Stimulated activated CD8-positive, alpha-beta memory T cell treated with anti-CD3 and anti-CD28 coated beads, Interleukin-4, amount 100 ng/mL, for 4 hours (primary cell): ENCODE measurements around the gene SMARCA4.

Experiments
- DNase-seq, 2 donors: peaks; one replicate each; pipeline ENCODE4 v3.0.0-alpha.2; 2020; ENCODE audit warnings: low read depth in 2 of 2, low spot score in 1 of 2

The SMARCA4 gene

DNA sequence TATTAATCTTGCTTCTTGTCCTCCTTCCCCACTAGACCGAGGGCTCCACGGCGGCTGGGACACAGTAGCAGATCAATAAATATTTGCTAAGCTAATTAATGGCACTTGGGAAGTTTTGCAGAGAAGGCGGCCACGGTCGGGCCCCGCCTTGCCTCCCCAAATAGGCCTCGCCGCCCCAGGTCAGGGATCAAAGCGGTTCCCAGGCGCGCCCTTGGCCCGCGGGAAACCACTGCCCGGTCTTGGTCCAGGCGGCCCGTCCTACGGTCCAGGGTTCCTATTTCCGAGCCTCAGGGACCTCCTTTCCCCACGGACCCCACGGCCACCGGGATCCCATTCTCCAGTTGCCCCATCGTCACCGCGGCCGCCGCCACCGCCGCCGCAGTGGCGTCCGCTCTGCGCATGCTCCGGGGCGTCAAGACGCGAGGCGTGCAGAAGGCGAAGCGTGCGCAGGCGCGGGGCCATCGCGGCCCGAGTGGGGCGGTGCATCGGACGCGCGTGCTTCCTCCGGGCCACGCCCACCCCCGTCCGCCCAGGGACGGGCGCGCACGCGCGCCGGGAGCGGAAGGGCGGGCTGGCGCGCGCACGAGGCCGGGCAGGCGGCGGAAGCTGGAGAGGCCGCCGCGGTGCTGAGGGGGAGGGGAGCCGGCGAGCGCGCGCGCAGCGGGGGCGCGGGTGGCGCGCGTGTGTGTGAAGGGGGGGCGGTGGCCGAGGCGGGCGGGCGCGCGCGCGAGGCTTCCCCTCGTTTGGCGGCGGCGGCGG, at the start of gene SMARCA4:
Gene SMARCA4, plus strand, starts transcription at position 717 of the 759 bp plus-strand sequence. CDS start 23,122 bp downstream, outside the sequence.
- peak; percentile 85 to 96 for DNase-seq

DNA sequence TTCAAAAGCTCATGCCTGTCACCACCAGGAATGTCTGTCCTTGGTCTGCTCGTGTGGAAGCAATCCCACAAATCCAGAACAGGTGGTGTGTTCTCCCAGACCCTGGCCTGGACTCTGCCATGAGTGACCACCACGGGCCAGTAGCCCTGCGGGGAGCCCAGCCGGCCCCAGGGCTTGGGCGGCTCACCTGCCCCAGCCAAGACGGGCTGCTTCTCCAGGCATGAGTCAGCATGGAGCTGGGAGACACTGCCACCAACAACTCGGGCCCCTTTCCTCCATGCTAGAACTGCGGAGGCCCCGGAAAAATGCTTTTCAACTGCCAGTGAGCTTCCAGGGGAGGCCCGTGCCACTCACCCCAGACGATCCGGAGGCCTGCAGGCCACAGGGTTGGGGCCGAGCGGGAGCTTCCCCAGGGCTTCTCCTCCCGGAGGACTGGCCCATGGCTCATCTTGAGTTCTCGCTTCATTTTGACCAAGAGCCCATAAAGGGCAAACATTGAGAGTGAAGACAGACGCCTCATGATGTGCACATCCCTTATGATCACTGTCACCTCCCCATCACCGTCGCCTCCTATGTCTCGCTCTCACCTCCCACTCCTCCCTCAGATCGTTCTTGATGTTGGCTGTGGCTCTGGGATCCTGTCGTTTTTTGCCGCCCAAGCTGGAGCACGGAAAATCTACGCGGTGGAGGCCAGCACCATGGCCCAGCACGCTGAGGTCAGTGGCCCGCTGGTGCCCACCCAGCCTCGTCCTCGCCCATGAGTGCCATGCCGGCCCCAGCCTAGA, 49.1 kb upstream of the SMARCA4 start:
- no peak for DNase-seq

DNA sequence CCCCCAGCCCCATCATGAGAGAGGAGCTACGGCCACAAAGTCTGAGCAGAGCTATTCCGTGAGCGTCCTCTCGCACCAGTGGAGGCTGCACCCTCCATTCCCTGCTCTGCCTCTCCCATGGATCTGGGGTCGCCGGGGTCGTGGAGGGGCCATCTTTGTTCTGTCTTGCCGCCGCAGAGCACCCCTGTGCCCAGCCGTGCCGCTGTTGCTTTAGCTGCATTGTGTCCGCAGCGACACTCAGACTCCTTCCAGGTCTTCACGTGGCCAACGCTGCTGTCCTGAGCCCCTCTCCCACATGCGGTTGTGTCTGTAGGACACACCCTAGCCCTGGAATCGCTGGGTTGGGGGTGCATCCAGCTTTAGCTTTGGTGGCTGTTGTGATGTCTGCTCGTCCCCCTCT, 48.2 kb upstream of the SMARCA4 start:
- no peak for DNase-seq

DNA sequence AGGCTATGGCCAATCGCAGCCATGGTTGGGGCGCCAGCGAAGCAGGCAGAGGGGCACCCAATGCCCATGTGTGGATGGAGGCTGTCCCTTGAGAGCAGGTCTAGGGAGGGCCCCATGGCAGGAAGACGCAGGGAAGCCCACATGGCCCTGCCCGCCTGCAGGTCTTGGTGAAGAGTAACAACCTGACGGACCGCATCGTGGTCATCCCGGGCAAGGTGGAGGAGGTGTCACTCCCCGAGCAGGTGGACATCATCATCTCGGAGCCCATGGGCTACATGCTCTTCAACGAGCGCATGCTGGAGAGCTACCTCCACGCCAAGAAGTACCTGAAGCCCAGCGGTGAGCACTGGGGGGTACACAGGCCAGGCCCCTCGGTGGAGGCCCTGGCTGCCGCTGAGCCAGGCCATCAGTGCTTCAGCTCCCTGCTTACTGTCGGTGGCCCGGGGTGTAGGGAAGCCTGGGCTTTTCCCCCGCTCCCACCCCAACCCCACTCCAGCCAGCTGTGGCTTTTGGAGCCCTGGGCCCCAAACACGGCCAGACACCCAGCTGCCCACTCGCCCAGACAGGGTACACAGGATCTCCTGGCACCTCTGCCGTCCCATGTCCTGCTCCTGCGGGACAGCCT, 47.0 kb upstream of the SMARCA4 start:
- DNase-seq, result no peak

DNA sequence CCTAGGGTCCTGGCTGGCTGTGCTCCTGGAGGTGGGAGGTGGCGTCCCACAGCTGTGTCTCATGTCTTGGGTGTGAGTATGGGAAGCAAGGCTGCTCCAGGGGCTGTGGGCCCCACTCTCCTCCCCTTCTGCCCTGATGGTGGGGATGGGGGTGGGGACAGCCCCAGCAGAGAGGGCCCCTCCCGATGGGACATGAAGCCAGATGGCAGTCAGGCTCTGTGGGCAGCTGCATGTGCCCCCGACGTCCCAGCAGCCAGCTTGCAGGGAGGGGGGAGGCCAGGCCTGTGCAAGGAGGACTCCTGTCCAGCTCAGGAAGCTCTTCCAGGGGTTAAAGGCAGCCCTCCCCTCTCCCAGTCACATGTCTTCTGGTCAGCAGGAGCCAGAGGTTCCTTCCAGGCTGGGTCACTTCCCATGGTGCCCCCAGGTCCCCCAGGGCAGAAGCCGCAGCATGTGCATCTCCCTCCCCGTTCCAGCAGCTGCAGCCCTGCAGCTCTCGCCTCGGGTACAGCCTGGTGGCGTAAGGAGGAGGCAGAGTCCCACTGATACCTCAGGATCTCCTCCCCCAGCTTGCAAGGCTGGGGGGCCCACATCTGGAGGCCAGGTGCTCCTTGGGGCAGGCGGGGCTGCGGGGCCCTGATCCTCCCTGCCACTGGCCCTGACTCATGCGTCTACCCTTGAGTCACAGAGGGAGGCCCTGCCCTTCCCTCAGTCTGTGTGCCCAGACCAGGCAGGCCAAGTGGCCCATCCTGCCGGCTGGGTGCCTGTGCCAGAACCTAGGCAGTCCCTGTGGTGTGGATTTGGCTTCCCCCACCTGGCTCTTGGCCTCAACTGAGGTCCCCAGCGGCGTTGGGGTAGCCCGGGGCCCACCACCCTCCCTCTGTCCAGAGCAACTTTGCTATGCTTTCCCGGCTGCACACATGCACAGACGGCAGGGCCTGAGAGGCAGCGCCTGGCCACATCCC, 45.4 kb upstream of the SMARCA4 start:
- DNase-seq, result no peak

DNA sequence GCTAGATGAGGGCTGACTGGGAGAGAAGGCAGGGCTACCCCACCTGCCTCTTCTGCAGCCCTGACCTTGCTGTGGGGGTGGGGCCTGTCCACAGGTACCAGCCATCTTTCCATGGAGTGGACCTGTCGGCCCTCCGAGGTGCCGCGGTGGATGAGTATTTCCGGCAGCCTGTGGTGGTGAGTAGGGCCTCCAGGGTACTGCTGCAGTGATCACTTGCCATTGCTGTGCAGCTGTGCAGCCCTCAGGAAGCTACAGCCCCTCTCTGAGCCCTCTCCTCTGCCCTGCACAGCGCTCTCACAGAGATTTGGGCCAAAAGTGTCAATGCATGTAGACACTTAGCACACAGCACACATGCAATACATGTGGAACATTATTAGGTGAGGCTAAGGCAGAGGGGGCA, 44.2 kb upstream of the SMARCA4 start:
- no peak for DNase-seq

DNA sequence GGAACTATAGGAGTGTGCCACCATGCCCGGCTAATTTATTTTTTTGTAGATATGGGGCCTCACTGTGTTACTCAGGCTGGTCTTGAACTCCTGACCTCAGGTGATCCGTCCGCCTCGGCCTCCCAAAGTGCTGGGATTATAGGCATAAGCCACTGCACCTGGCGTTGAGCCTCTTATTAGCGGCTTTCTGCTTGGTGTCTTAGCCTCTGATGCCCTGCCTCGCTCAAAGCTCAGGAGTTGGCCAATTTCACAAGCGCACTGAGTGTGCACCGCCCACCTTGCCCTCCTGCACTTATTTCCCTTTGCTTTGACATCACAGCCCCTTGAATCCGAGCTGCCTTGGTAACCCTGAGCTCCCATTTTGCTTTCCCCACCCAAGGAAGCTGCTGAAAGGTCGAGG, 42.5 kb upstream of the SMARCA4 start:
- no peak for DNase-seq

DNA sequence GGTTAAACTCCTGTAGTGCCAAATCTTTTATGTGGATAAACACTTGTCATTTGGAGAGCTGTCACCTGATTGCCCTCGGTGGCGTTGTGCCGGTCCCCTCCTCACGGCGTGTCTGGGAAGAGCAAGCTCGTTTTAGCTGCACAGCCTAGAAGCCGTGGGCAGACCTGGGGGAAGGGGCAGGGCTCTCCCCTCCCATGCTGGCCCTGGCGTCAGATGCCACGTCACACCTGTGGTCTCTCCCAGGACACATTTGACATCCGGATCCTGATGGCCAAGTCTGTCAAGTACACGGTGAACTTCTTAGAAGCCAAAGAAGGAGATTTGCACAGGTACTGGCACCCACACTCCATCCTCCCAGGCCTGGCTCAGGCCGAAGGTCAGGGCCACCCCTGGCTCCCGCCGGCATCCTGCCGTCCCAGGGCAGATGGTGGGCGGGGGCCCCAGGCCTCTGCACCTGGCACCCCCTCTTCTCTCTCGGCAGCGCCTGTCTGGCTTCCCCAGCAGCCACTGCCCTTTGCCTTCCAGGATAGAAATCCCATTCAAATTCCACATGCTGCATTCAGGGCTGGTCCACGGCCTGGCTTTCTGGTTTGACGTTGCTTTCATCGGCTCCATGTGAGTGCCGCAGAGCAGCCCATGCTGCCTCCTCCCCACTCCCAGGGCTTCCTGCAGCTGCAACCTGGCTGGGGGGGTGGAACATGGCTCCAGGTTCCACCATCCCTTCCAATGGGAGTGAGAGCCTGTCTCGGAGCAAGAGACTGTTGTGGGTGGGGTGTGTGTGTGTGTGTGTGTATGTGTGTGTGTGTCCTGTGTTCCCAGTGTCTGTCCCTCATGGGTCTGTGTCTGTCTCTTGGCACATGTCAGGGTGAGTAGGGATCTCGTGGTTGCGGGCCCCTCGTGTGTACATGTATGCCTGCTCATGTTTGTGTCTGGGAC, 41.2 kb upstream of the SMARCA4 start:
- no peak for DNase-seq

DNA sequence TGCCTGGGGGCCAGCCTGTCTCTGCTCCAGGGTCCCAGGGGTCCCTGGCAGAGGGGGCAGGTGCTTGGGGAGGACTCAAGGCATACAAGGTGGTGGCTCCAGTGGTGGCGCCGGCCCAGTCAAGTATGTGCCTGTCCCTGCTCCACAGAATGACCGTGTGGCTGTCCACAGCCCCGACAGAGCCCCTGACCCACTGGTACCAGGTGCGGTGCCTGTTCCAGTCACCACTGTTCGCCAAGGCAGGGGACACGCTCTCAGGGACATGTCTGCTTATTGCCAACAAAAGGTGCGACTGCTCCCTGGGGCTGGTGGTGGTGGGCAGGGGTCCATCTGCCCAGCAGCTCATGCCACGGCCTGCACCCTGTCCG, 40.6 kb upstream of the SMARCA4 start:
- DNase-seq, result no peak

DNA sequence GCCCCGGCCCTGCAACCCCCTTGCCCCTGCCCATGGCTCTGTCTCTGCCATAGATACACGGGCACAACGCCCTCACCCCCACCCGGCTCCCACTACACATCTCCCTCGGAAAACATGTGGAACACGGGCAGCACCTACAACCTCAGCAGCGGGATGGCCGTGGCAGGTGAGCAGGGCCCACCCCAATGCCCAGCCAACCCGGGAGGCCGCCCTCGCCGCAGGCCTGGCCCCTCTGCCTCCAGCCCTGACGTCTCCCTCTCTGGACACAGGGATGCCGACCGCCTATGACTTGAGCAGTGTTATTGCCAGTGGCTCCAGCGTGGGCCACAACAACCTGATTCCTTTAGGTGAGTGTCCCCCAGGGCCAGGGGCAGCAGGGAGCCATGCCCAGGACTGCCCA, 40.0 kb upstream of the SMARCA4 start:
- no peak for DNase-seq

DNA sequence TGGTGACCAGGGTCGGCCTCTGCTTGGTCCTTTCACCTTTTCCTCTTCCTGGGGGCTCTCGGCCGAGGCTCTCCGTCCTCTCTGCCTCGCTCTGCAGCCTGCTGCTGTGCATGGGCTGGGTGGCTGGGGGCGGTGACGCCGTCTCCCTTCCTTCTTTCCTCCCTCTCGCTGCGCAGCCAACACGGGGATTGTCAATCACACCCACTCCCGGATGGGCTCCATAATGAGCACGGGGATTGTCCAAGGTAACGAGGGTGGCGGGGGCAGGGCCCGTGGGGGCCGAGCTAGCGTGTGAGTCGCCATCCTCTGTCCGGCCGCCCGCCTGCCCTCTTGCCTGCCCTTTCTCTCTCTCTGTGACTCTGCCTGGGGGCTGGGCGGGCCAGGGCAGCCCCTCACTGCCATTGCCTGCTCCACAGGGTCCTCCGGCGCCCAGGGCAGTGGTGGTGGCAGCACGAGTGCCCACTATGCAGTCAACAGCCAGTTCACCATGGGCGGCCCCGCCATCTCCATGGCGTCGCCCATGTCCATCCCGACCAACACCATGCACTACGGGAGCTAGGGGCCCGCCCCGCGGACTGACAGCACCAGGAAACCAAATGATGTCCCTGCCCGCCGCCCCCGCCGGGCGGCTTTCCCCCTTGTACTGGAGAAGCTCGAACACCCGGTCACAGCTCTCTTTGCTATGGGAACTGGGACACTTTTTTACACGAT, 39.5 kb upstream of the SMARCA4 start:
- no peak for DNase-seq

DNA sequence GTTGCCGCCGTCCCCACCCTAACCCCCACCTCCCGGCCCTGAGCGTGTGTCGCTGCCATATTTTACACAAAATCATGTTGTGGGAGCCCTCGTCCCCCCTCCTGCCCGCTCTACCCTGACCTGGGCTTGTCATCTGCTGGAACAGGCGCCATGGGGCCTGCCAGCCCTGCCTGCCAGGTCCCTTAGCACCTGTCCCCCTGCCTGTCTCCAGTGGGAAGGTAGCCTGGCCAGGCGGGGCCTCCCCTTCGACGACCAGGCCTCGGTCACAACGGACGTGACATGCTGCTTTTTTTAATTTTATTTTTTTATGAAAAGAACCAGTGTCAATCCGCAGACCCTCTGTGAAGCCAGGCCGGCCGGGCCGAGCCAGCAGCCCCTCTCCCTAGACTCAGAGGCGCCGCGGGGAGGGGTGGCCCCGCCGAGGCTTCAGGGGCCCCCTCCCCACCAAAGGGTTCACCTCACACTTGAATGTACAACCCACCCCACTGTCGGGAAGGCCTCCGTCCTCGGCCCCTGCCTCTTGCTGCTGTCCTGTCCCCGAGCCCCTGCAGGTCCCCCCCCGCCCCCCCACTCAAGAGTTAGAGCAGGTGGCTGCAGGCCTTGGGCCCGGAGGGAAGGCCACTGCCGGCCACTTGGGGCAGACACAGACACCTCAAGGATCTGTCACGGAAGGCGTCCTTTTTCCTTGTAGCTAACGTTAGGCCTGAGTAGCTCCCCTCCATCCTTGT, 38.8 kb upstream of the SMARCA4 start:
- no peak for DNase-seq

DNA sequence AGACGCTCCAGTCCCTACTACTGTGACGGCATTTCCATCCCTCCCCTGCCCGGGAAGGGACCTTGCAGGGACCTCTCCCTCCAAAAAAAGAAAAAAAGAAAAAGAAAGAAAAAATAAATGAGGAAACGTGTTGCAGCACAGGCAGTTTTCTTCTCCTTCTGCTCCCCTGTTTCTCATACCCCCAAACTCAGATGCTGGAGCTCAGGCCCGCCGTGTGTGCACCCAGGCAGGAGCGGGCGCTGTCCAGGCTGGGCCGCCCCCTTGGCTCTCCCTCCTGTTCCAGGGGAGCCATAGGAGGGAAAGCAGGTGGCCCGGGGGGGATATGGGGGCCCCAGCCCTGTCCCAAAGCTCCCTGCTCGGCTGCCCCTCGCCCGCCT, 38.2 kb upstream of the SMARCA4 start:
- DNase-seq, result no peak

DNA sequence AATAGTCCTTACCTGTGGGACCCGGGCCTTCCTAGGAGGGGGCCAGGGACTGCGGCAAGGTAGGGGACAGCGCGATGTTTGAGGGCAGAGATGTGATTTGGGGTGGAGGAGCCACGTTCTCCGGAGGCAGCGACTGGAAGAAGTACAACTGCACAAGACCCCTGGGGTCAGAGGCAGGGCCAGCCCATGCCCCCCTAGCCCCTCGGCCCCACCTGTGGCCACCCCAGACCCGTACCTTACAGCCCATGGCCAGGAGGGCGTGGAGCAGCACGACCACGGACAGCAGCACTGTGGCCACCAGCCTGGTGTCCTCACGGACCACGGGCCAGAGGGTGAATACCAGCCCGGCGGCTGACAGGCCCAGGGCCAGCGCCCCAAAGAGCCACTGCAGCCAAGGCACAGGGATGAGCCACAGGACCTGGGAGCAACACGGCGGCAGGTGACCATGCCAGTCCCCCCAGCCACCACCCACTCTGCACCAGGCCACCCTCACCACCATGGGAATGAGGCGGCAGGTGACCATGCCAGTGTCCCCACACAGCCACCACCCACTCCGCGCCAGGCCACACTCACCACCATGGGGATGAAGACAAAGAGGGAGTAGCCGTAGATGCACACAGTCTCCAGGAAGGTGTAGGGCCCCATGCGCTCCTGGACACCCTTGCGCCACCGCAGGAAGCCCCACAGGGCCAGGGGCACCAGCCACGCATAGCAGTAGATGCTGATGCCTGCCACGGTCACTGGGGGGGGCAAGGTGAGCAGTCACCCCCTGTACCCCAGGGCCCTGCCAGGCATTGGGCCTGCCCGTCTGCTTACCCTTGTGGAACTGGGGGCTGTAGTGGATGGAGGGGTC, 37.3 kb upstream of the SMARCA4 start:
- no peak for DNase-seq

DNA sequence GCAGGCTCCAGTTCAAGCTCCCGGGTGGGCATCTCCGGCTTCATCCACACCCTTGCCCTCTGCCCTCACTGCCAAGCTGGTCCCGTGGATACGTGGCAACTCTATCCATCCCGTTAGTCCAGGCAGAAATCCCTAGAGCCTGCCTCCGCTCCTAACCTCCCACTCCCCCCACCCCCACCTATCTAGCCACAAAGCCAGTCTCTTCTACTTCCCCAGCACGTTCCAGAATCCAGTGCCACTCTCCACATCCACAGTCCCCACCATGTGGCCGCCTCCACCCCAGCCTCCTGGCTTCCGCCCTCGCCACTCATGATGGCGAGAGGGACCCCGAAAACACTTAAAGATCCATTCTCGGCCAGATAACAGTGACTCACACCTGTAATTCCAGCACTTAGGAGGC, 36.2 kb upstream of the SMARCA4 start:
- no peak for DNase-seq

DNA sequence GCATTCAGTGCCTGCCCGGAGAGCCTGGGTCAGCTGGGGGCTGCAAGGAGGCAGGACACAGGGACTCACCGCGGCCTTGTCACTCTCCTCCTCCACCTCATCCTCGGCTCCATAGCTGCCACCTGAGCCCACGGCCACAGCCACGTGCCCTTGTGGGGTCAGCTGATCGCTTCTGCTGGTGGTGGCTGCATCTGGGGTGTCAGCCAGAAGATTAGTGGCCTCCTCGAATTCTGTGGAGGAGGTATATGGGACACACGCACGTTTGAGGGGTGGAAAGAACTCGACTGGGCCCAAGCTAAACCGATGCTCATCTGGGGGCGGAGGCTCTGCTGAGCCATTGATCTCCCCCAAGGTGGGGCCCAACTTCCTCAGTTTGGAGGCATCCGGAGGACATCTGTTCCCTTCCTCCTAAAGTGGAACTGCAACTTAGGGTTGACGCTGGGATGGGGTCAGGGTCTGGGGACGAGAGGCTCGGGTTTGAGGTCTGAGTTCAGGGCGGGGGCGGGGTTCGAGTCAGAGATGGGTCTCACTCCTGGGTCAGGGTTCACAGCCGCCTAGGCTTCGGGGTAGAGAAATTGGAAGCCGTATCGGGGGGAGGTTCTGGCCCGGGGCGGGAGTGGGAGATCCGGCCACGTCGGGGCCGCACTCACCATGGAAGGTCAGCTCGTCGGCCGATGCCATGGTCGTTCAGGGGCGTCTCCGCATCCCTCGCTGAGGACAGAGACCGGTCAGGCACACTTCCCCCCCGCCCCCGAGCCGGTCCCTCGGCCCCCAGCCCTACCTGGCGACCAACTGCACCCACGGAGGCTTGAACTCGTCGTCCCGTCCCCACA, 32.9 kb upstream of the SMARCA4 start:
- no peak for DNase-seq
